Stimulated activated CD4-positive, alpha-beta T cell treated with anti-CD3 and anti-CD28 coated beads, Interleukin-1b, Interleukin-23, amount 100 ng/mL, for 4 hours (primary cell): ENCODE results near the gene PTCRA.
A peak's percentile ranks its signal among the peaks of the same experiment; 100 is the strongest.
"Not testable (repeated sequence)": the region's sequence is repeated elsewhere in the genome, so short reads cannot be mapped to it uniquely, and the experiment has no call there.

Experiments
- DNase-seq, 2 donors: peaks; one replicate each; pipeline ENCODE4 v3.0.0-alpha.2; 2020; ENCODE audit warnings: low read depth in 2 of 2

The PTCRA gene

DNA sequence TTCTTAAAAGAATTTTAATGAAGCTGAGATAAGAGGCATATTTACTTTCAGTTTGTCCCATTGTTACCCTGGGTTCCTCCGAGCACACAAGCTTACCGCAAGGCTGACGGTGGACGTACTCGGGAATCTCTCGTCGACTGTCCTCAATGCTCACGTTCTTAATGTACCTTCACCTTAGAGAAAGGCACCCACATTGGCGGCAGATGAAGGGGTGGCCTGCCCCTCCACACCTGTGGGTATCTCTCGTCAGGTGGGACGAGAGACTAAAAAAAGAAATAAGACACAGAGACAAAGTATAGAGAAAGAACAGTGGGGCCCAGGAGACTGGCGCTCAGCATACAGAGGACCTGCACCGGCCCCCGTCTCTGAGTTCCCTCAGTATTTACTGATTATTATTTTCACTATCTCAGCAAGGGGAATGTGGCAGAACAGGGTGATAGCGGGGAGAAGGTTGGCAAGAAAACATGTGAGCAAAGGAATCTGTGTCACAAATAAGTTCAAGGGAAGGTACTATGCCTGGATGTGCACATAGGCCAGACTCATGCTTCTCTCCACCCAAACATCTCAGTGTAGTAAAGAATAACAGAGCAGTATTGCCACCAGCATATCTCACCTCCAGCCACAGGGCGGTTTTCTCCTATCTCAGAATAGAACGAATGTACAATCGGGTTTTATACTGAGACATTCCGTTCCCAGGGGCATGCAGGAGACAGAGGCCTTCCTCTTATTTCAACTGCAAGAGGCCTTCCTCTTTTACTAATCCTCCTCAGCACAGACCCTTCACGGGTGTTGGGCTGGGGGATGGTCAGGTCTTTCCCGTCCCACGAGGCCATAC lies 13.2 kb upstream of the PTCRA start:
- DNase-seq: not testable (repeated sequence)

DNA sequence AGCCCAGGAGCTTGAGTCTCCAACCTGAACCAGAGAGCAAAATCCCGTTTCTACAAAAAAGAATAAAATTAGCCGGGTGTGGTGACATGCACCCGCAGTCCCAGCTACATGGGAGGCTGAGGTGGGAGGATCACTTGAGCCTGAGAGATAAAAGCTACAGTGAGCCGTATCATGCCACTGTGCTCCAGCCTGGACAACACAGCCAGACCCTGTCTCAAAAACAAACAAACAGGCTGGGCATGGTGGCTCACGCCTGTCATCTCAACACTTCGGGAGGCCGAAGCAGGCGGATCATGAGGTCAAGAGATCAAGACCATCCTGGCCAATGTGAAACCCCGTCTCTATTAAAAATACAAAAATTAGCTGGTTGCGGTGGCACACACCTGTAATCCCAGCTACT lies 11.4 kb upstream of the PTCRA start:
- DNase-seq: no peak

- DNase-seq: no peak
Observed at GRCh38 chr6:42907336-42907735, 8.5 kb upstream of the PTCRA start.

GRCh38 chr6:42909835-42910234 lies 6.0 kb upstream of the PTCRA start:
- DNase-seq: no peak

DNA sequence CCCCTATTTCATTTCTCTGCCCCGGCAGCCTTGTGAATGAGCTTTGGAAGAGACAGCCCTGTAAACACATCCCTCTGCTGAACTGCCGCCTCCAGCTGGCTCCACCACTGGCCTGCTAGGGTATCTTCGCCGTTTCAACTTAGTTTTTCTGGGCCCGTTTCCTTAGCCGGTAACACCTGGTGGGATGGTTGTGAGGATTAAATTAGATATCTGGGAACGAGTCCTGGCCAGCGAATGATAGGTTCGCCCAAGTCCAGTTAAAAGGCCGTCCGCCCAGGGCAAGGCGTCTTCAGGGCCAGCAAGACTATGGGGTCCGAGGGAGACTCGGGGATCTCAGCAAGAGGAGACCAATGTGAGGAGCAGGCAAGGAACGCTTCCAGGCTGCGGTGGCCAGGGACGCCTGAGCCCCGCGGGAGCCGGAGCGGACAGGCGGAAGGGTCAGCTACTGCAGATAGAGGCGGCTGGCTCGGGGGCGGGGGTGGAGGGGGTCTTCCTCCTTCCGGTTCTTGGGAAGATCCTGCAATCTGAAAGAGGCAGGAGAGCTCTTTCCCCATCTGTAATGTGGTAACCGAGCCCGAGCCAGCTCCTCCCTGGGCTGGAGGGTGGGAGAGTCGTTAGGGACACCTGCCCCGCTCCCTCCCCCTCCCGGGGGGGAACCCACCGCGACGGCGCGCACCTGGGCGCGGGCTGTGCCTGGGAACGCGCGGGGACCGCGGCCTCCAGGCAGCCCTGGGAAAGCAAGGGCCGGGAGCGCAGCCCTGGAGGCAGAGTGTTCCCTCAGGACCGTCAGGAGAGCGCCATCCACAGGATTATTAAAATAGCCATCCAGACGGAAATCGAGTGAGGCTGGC lies 4.5 kb upstream of the PTCRA start:
- DNase-seq: no peak

DNA sequence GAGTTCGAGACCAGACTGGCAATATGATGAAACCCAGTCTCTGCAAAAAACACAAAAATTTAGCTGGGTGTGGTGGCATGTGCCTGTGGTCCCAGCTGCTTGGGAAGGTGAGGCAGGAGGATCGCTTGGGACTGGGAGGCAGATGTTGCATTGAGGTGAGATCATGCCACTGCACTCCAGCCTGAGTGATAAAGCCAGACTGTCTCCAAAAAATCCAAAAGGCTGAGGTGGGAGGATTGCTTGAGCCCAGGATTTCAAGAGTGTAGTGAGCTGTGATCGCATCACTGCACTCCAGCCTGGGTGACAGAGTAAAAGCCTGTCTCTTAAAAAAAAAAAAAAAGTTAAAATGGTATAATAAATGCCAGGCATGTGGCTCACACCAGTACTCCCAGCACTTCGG lies 1.3 kb upstream of the PTCRA start:
- DNase-seq: no peak

DNA sequence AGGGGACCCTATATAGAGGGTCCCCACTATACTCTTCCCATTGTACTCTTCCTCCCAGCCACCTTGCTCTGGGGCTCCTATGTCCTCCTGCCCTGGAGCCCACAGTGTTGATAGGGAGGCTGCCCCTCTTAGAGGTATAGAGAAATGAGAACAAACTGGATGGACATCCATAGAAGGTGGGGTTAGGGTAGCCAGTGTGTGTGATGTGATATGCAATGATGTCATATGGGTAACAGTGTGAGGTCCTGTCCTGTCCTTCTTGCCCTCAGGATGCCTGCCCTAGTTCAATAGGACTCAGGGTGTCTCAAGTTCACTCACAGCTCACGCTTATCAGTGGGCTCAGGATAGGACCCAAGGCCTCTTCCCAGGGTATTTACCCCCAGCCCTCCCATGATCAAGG lies 435 bp downstream of the PTCRA start:
- DNase-seq: no peak

GRCh38 chr6:42921801-42922200 lies 5.9 kb downstream of the PTCRA start:
- no peak for DNase-seq

- DNase-seq: no peak
Observed at GRCh38 chr6:42923666-42924065, 7.8 kb downstream of the PTCRA start.

- no peak for DNase-seq
Observed at GRCh38 chr6:42925248-42925857, 9.5 kb downstream of the PTCRA start.

GRCh38 chr6:42928986-42929820 lies 13.3 kb downstream of the PTCRA start, which contains the start of gene CNPY3:
TSS of gene CNPY3 (plus strand) at chr6:42929480. CDS start at chr6:42929571, 91 bp downstream.
- DNase-seq: peak; percentile 76 to 81

DNA sequence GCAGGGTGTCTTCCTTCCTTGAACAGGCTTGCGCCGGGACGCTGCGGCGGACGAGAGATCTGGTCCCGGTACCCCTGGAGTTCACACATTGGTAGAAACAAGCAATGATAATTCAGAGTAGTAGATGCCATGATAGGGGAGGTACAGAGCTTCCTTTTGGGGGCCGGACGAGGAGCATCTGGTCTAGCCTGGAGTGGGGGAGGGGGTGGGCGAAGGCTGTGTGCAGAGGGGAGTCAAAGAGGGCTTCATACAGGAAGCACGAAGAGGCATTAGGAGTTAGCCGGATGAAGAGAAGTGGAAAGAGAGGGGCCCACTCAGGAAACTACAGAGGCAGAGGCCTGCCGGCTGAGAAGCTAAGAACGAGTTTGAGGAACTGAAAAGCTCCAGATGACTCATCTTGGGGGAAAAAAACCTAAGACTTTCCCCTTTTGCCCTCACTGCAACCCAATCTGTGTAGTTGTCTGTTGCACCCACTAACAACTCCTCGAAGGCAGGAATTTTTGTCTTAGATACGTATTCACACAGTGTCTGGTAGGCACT lies 14.0 kb downstream of the PTCRA start:
- peak; percentile 39 to 48 for DNase-seq

- DNase-seq: no peak
Observed at GRCh38 chr6:42932412-42932811, 16.6 kb downstream of the PTCRA start.

DNA sequence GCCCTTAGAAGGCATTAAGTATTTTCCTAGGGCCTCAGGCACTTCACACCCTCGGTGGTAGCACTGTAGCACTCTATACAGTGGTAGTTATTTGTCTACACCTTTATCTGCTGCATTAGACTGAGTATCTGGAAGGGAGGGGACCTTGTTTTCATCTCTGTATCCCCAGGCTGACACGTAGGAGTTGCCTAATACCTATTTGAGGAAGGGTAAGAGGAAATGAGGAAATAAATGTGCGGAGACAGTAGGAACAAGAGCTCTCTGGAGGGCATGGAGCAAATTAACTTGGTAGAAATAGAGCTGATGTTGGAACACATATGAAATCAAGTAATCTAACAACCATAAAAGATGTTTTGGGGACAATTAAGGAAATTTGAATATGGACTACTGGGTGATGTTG lies 17.4 kb downstream of the PTCRA start:
- DNase-seq: no peak

GRCh38 chr6:42935322-42935721 lies 19.5 kb downstream of the PTCRA start:
- no peak for DNase-seq

- no peak for DNase-seq
Observed at GRCh38 chr6:42936398-42936797, 20.5 kb downstream of the PTCRA start.

DNA sequence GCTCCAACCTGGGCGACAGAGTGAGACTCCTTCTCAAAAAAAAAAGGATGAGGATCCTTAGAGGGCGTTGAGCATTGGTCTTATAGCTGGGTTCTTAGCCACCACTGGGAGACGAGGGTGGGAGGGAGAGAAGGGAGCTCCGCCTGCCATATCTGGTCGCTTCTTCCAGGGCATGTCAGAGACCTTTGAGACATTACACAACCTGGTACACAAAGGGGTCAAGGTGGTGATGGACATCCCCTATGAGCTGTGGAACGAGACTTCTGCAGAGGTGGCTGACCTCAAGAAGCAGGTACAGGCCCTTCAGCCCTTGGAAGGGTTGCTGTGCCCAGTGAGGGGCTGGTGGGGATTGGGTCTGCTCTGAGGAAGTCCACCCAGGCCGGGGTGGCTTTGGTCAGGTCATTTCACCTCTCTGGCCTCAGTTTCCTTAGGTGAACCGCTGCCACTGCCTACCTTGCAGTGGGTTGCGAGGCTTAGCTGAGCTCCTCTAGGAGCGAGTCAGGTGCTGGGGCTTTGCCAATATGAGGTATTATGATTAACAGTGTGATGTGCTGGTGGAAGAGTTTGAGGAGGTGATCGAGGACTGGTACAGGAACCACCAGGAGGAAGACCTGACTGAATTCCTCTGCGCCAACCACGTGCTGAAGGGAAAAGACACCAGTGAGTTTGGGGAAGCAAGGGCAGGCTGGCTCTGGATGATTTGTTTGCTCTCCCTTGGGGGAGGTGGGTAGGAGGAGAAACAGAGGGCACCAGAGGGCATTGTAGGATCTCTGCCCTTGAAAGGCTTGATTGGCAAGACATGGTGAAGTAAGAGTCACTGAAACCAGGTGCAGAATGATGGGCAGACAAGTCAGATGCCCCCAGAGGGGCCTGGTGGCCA lies 21.9 kb downstream of the PTCRA start:
- DNase-seq: no peak

GRCh38 chr6:42938428-42938796 lies 22.6 kb downstream of the PTCRA start:
- DNase-seq: no peak

DNA sequence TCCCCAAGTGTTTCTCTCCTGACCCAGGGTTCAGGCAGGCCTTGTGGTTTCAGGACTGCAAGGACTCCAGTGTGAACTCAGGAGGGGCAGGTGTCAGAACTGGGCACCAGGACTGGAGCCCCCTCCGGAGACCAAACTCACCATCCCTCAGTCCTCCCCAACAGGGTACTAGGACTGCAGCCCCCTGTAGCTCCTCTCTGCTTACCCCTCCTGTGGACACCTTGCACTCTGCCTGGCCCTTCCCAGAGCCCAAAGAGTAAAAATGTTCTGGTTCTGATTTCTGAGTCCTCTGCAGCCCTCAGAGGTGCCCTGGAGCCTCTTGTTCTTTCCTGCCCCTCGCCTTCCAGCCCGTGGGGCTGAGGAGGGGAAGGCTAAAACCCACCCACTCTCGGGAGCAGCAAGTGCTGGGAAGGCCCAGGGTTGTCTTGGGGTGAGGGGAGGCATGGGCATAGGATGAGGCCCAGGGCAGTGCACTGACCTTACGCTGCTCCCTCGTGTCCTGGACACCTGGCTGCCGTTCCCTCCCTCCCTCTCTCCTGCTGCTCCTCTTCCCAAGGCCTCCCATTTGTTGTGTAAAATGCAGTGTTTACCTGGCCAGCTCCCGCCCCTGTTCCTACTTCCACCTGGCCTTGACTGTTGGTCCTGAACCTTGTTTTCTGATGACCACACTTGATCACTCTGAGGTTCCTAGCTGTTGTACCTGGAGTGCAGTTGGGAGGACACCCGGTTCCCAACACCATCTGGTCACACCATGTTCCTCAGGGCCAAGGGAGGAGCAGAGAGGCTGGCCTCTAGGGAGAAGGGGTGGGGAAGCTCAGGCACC lies 23.3 kb downstream of the PTCRA start:
- DNase-seq: no peak

DNA sequence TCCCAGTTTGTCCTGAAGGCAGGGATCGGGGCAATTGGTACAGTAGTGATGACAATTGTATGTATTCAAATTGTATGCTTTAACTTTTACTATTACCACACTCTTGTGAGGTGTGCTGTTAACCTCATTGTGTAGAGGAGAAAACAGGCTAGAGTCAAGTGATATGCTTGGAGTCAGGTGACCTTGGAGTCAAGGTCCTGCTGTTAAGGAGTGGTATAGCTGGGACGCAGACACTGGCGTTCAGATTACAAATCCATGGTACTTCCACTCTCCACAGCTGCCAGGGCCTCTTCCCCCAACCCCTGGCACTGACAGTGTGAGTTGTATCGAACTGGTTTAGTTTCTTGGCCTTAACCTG lies 23.9 kb downstream of the PTCRA start:
- DNase-seq: no peak
